AG09309 (cell line): ENCODE measurements around the gene VWA2.

ENCODE experiments used
- DNase-seq: peaks from one replicate; pipeline ENCODE4 v3.0.0-alpha.2; 2010; ENCODE audit warnings: low read depth
- H3K4me3 ChIP-seq: 2 replicates; pipeline ENCODE4 v1.5.1; 2011; ENCODE audit warnings: mild to moderate bottlenecking, low read depth, low read length, moderate library complexity; ENCODE audit not compliant: control insufficient read depth
- TF ChIP-seq, protein P1 (sequence below): IDR thresholded peaks from 2 replicates; pipeline ENCODE4 v1.5.1; 2011; ENCODE audit warnings: mild to moderate bottlenecking, low read depth, low read length, inconsistent platforms; ENCODE audit not compliant: insufficient read depth, control insufficient read depth; ENCODE audit errors: missing control alignments

The VWA2 gene

DNA sequence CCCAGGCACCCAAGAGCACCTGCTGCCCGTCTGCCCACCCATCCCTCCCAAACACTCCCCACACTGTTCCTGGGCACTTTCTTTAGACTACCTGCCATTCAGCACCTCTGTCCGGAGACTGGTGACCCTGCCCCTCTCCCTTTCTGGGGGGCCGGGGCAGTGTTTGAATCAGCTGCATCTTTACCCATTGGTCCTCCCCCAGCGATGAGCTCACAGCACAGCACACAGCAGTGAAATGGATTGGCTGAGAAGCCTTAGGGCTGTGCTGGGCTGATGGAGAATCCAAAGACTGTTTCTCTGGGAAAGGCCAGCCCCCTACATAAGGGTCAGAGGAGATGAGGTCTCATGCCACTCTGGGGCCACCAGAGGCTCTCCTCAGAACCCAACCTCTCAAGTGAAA lies 40.2 kb downstream of the VWA2 start:
- TF ChIP-seq, protein P1, sequence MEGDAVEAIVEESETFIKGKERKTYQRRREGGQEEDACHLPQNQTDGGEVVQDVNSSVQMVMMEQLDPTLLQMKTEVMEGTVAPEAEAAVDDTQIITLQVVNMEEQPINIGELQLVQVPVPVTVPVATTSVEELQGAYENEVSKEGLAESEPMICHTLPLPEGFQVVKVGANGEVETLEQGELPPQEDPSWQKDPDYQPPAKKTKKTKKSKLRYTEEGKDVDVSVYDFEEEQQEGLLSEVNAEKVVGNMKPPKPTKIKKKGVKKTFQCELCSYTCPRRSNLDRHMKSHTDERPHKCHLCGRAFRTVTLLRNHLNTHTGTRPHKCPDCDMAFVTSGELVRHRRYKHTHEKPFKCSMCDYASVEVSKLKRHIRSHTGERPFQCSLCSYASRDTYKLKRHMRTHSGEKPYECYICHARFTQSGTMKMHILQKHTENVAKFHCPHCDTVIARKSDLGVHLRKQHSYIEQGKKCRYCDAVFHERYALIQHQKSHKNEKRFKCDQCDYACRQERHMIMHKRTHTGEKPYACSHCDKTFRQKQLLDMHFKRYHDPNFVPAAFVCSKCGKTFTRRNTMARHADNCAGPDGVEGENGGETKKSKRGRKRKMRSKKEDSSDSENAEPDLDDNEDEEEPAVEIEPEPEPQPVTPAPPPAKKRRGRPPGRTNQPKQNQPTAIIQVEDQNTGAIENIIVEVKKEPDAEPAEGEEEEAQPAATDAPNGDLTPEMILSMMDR = no peak
- no peak for DNase-seq
- H3K4me3 ChIP-seq = no peak overlapping the region

GRCh38 chr10:114279901-114280644 lies 41.0 kb downstream of the VWA2 start:
- TF ChIP-seq, protein P1 = no peak
- DNase-seq = no peak
- H3K4me3 ChIP-seq = no peak overlapping the region

- TF ChIP-seq, protein P1 = no peak
- no peak for DNase-seq
- H3K4me3 ChIP-seq = no peak overlapping the region
Observed at GRCh38 chr10:114281006-114281405, 42.0 kb downstream of the VWA2 start.

DNA sequence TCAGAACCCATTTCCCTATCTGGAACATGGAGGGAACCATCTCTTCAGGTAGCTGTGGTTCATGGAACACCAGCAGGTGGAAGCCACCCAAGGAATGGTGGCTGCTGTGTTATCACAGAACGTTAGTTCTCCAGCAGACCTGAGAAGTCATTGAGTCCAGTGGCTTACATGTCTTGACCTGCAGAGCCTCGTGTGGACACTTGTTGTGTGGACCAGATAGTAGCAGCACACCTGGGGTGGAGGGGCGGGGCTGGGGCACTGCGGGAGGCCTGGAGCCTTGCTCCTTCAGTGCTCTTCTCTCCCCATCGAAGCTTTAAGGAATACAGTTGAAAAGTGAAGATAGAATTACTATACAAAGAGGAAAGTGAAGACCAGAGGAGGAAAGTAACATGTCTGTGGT lies 42.4 kb downstream of the VWA2 start:
- H3K4me3 ChIP-seq = no peak overlapping the region
- DNase-seq = no peak
- TF ChIP-seq, protein P1 = no peak

DNA sequence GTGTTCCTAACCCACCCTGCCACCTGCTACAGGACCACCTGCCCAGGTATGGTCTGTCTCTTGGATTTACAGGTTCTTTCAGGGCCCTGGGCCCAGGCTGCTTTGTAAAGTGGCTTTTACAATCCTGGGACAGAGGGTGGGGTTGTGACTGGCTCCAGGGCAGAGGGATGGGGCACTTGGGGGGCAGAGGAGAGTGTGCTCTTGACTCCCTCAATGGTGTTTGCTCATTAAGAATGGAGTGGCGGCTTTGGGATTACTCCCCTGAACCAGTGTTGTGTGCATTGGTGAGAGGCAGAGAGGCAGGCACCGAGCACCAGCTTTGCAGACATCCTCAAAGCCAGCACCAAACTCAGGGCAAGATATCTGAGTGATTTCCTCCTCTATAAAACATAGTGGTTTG lies 43.5 kb downstream of the VWA2 start:
- DNase-seq = no peak
- H3K4me3 ChIP-seq = no peak overlapping the region
- TF ChIP-seq, protein P1 = no peak

DNA sequence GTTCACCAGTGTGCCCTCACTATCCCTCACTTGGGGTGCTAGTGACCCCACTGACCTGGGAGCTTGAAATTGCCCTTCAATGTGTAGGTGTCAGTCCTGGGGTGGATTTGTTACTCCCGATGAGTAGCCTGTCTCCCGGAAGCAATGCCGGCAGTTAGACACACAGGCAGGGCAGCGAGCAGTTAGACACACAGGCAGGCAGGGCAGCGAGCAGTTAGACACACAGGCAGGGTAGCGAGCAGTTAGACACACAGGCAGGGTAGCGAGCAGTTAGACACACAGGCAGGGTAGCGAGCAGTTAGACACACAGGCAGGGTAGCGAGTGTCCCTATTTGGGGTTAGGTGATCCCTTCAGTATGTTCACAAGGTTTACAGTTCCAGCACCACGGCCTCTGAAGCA lies 44.0 kb downstream of the VWA2 start:
- TF ChIP-seq, protein P1 = no peak

DNA sequence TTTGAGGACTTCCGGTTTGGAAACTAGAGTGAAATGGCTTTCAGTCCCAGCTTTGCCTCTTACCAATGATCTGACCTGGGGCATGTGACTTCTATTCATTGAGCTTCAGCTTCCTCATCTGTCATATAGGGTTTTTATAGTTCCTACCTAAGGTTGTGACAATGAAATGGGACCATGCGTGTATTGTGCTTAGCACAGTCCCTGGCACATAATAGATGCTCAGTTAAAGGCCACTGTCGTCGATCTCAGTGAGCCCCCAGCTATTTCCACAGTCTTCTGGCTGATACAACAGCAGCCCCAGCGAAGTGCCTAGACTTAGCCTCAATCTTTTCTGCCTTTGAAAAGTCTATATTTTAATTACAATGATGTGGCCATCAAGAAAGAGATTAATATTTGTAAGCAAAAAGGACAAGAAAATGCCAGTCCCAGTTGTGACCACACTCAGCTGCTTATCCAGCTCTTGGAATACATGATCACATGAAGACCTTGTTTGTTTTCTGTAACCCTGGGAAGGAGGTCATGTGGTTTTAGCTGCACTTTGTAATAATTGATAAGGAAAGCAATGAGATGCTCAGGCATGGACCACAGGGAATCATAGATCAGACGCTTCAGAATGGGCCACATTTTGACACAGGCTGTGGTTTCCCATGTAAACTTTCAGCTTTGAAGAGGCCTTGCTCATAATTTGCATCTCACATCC lies 44.6 kb downstream of the VWA2 start:
- H3K4me3 ChIP-seq = no peak overlapping the region
- TF ChIP-seq, protein P1 = no peak
- no peak for DNase-seq

More for the DNA sequence above, 44.0 kb downstream of the VWA2 start:
- no peak overlapping the region for H3K4me3 ChIP-seq
- no peak for DNase-seq
